NCI-H226 (cell line): ENCODE measurements around the gene PTGDS.

ENCODE experiments used
- DNase-seq: peaks from one replicate; pipeline ENCODE4 v3.0.0-alpha.2; 2015

PTGDS gene

DNA sequence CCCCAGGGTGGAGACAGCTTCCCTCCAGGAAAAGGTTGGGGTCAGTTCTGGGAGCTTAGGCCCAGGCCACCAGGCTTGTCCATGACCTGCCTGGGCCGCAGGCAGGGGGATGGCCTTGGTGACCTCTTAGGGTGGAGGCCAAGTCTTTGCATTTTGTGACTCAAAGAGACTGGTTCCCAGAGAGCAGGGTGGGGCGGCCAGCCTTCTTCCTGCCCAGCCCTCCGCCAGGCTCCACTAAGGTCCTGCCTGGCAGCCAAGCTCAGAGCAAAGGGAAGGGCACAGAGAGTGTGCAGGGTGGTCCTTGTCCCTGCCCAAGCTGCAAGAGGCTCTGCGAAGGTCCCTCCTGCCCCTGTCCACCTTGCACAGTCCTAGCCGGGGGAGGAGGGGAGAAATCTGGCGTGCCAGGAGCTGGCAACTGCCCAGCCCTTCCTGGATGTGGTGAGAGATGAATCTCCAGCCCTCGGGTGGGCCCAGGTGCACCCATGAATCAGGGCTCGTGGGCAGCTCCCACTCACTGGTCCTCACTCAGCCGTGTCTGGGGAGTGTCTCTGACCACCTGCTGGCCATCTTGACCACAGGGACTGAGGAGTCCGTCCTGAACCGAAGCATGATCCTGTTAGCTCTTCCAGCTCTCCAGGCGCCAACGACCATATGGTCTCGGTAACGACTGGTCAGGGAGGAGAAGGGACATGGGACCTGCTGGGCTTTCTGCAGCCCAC, 2.3 kb upstream of the PTGDS start:
- peak; percentile 12 for DNase-seq

DNA sequence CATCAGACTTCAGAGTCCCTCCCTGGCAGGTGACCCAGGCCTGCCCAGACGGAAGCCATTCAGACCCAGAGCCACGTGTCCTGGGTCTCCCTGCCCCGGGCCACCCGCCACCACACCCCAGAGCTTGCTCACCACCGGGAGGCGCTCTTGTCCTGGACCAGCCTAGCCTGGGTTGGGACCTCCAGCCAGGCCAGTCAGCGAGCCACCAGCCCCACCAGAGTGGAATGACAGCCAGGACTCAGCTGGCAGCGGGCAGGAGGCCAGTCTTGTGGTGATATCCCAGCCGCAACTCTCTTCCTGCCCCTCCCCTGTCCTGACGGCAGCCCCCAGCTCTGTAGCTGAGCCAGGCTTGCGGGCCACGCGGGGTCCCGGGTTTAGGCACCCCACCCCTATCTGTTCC, 1.7 kb upstream of the PTGDS start:
- no peak for DNase-seq

- DNase-seq = no peak
These were observed 357 bp downstream of the PTGDS start for GRCh38 chr9:136977649-136978072.

DNA sequence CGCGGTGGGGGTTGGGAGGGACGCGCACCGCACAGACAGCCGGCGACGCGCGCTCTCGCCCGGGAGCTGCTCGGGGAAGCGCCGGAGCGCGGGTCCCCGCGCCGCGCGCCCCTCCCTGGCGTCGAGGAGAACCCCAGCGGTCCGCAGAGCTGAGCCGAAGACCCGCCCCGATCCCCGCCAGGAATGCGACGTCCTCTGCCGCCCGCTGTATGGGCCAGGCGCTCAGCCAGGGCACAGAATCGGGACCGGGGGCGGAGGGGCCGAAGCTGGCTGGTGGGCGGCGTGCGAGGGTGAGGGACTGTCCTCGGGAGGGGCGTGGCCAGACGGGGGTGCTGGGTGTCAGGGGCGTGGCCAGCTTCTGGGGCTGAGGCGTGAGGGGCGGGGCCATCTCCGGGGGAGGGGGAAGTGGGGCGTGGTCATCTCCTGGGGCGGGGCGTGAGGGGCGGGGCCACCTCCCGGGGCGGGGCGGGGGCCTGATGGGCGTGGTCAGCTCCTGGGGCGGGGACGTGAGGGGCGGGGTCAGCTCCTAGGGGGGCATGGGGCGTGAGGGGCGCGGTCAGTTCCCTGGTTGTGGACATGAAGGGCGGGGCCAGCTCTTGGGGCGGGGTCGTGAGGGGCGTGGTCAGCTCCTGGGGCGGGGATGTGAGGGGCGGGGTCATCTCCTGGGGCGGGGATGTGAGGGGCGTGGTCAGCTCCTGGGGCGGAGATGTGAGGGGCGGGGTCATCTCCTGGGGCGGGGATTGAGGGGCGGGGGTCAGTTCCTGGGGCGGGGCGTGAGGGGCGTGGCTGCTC, 965 bp downstream of the PTGDS start:
- peak; percentile 7 for DNase-seq

- DNase-seq = no peak
These were observed 1.7 kb downstream of the PTGDS start for GRCh38 chr9:136978865-136979544.

- DNase-seq = no peak
These were observed 2.7 kb downstream of the PTGDS start for GRCh38 chr9:136979769-136980587.

DNA sequence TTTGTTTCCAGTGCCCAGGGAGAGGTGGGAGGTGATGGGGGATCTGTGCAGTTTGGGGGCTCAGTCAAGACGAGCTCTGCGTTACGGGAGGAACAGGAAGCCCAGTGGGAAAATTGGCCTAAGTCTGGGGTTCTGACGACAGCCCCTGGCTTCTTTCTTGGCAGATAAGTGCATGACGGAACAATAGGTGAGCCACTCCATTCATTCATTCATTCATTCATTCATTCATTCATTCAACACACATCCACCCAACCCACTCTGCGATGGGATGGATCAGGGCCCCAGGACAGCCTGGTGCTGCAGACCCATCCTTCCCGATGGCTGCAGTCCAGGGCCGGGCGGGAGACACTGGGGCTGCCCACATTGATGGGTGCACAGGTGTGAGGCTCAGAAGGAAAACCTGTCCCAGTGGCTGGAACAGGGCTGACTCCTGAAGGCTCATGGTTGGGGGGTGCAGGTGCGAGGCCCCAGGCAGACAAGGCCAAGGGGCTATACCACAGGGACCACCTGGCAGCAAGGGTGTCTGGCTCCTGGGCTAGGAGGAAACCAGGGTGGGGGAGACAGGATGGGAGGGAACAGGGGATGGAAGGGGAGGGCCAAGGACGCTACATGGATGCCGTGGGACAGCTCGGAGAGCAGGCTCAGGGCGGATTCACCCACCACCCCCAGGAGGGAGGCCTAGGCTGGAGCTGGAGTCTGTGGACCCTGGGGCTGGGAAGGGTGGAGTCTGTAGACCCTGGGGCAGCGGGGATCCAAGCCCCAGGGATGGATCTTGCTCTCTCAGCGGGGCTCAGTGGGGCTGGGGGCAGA, 3.6 kb downstream of the PTGDS start:
- DNase-seq = no peak

- no peak for DNase-seq
These were observed 4.4 kb downstream of the PTGDS start for GRCh38 chr9:136981588-136982231.

GRCh38 chr9:136982232-136983051, 5.1 kb downstream of the PTGDS start, which contains the start of gene LCNL1:
TSS of gene LCNL1 (plus strand) at chr9:136982993. CDS start at chr9:136983587, 594 bp downstream.
- no peak for DNase-seq

- DNase-seq = no peak
These were observed 5.9 kb downstream of the PTGDS start for GRCh38 chr9:136983167-136983566.

DNA sequence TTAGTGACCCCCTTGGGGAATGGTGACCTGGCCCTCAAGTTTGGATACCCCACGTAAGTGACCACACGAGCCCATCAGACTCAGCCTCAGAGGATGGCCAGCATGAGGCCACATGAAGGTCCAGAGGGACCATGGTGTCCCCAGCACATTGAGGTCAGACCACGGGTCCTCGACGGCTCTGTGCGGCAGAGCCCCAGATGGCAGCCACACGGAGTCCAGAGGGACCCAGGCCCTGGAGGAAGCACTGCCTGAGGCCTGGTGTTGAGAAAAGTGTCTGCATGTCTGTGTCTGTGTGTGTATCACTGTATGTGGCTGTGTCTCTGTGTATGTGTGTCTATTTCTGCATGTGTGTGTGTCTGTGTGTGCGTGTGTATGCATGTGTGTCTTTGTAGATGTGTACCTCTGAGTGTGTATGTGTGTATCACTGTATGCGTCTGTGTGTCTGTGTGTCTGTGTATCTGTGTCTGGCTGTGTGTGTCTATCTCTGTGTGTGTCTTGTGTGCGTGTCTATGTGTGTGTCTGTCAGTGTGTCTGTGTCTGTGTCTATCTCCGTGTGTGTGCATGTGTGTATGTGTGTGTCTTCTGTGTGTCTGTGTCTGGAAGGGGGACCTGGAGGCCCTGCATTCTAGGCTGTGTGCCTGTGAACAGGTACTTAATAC, 6.5 kb downstream of the PTGDS start:
- no peak for DNase-seq

DNA sequence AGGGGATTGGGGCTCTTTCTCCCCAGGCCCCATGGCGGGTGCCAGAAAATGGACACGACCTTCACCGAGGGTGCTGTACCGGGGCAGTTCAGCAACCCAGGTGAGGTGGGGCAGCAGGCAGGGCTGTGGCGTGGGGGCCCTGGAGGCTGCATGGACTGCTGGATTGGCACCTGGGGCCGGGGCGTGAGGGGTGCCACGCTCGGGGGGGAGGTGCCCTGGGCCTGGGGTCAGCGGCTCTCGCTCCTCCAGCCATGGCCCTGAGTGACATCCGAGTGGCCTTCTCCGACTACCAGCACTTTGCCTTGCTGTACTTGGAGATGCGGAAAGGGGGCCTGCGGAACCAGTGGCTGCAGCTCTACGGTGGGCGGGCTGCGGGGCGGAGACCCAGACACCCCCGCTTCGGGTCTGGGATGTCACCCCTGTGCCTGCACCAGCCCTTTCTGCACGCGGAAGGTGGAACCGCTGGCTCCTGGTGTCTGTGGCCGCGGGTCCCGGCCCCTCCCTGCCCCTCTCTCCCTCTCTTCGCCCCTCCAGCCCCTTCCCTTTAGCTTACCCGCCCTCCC, 7.2 kb downstream of the PTGDS start:
- no peak for DNase-seq

DNA sequence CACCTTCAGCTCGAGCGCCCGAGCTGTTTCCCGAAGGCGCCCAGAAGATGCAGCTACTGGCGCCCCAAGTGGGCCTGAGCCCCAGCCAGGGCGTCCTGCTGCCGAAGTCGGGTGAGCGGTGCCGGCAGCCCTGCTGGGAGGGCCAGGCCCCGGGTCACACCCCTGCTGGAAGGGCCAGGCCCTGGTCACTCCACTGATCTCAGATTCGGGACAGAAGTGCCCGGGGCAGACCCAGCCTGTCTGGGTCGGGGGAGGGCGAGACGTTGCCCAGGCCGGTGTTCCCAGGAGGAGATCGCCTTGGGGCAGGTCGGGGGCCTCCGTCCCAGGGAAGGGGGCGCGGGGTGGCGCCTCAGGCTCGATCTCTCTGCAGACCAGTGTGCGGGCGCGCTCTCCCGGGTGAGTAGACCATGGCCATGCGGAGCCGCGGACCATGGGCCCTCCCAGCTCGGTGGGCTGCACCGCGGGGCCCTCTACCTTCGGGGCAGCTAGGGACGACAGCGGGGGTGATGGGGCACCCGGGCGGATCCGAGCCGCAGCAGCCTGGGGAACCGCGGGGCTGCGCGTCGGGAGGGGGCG, 7.8 kb downstream of the PTGDS start:
- no peak for DNase-seq

- DNase-seq = no peak
These were observed 8.5 kb downstream of the PTGDS start for GRCh38 chr9:136985853-136986252.

DNA sequence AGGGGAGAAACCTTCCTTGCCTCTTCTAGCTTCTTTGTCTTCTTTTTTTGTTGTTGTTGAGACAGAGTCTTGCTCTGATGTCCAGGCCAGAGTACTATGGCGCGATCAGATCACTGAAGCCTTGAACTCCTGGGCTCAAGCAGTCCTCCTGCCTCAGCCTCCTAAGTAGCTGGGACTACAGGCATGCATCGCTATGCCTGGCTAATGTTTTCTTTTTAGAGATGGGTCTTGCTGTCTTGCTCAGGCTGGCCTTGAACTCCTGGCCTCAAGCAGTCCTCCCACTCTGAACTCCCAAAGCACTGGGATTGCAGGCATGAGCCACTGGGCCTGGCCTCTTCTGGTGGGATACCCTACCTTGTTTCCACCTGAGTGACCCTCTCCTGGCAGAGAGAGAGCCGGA, 11.6 kb downstream of the PTGDS start:
- no peak for DNase-seq

DNA sequence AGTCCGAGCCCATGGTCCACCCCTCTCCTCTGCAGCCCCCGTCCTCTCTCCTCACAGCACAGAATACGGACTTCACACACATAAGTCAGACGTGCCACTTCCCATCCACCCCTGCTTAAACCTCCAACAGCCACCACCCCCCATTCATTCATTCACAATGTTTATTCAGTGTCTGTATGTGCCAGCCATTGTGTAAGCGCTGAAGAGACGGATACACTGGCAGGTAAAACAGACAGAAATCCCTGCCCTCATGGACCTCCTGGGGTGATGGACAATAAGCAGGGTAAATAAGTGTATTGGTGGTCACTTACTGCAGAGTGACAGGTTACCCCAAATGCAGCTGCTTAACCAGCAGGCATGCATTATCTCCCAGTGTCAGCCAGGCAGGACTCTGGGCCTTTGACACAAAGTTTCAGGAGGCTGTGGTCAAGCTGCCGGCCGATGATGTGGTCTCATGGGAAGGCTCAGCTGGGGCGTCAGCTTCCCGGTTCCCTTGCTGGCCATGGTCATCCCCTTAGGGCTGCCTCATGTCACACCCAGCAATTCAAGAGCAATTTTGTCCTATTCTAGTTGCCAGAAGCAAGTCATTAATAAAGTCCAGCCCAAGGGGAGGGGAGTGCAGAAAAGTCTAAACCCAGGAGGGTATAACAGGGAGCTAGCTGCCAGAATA, 13.1 kb downstream of the PTGDS start:
- DNase-seq = no peak

DNA sequence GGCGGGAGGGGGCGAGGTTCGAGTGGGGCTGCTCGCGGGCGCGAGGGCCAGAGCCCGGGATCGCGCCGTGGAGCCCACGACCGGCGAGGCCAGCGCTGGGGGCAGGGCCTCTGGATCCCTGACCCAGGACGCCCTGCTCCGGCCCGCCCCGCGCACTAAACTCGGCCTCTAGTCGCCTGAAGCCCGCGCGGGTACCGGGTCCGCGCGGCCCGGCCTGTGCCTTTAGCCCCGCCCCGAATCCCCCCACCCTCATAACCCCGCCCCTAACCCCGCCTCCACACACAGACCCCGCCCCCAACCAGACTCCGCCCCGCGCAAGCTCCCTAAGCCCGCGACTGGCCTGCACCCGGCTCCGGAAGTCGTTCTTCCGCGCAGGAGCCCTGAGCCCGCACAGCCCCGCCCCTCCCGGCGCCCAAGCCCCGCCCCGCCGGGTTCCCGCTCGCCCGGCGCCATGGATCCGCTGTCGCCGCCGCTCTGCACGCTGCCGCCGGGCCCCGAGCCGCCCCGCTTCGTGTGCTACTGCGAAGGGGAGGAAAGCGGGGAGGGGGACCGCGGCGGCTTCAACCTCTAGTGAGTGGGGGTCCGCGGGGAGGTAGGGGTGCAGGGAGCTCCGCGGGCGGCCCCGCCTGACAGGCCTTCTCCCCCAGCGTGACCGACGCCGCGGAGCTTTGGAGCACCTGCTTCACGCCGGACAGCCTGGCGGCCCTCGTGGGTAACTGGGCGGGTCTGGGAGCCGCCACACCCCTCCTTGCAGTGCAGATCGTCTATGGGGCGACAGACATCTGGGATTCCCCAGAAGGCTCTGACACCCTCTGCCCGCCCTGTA, 14.9 kb downstream of the PTGDS start, which contains the start of gene PAXX:
PAXX (plus strand) TSS at position 430 of the 826 bp plus-strand sequence; CDS start at position 452, 22 bp downstream.
- peak; percentile 76 for DNase-seq
